ENCODE measurements around the gene DTX3.
"Not testable (repeated sequence)": the region's sequence is repeated elsewhere in the genome, so short reads cannot be mapped to it uniquely, and the experiment has no call there.

DTX3 gene

GRCh38 chr12:57632073-57632957 lies 27.7 kb downstream of the DTX3 start:
- DNase-seq (ENCODE audit: low read depth in 3 of 3): peak in 1 of 3 experiments; percentile 25

GRCh38 chr12:57632958-57633840 lies 28.6 kb downstream of the DTX3 start, which contains the start of gene B4GALNT1:
B4GALNT1 (minus strand) TSS chr12:57633201; CDS start chr12:57632132, 1,069 bp downstream.
- DNase-seq (ENCODE audit: low read depth in 3 of 3): peak; percentile 40 to 67 (median 41)

GRCh38 chr12:57636731-57637130 lies 32.1 kb downstream of the DTX3 start:
- DNase-seq (ENCODE audit: low read depth in 3 of 3): not testable (repeated sequence)

- no peak for DNase-seq (ENCODE audit: low read depth in 3 of 3)
Measured at GRCh38 chr12:57637364-57637763, 32.7 kb downstream of the DTX3 start.

- no peak for DNase-seq (ENCODE audit: low read depth in 3 of 3)
Measured at GRCh38 chr12:57638096-57638495, 33.5 kb downstream of the DTX3 start.

- DNase-seq (ENCODE audit: low read depth in 3 of 3): no peak
Measured at GRCh38 chr12:57640175-57641042, 35.8 kb downstream of the DTX3 start.

GRCh38 chr12:57641699-57642442 lies 37.2 kb downstream of the DTX3 start:
- DNase-seq (ENCODE audit: low read depth in 3 of 3): no peak

- DNase-seq (ENCODE audit: low read depth in 3 of 3): not testable (repeated sequence)
Measured at GRCh38 chr12:57645990-57646658, 41.5 kb downstream of the DTX3 start.

GRCh38 chr12:57646659-57647049 lies 42.0 kb downstream of the DTX3 start:
- not testable (repeated sequence) for DNase-seq (ENCODE audit: low read depth in 3 of 3)

GRCh38 chr12:57654042-57654441 lies 49.4 kb downstream of the DTX3 start:
- DNase-seq (ENCODE audit: low read depth in 3 of 3): no peak

GRCh38 chr12:57655541-57656240 lies 51.1 kb downstream of the DTX3 start:
- no peak for DNase-seq (ENCODE audit: low read depth in 3 of 3)

- not testable (repeated sequence) for DNase-seq (ENCODE audit: low read depth in 3 of 3)
Measured at GRCh38 chr12:57656408-57656807, 51.8 kb downstream of the DTX3 start.

GRCh38 chr12:57657744-57658143 lies 53.1 kb downstream of the DTX3 start:
- no peak for DNase-seq (ENCODE audit: low read depth in 3 of 3)

- no peak for DNase-seq (ENCODE audit: low read depth in 3 of 3)
Measured at GRCh38 chr12:57658890-57659289, 54.3 kb downstream of the DTX3 start.

All from stimulated activated CD4-positive, alpha-beta T cell treated with anti-CD3 and anti-CD28 coated beads, TNF-alpha, amount 100 ng/mL, for 24 hours (primary cell).